Measurements from ENCODE around the gene PDLIM4.

The PDLIM4 gene

DNA sequence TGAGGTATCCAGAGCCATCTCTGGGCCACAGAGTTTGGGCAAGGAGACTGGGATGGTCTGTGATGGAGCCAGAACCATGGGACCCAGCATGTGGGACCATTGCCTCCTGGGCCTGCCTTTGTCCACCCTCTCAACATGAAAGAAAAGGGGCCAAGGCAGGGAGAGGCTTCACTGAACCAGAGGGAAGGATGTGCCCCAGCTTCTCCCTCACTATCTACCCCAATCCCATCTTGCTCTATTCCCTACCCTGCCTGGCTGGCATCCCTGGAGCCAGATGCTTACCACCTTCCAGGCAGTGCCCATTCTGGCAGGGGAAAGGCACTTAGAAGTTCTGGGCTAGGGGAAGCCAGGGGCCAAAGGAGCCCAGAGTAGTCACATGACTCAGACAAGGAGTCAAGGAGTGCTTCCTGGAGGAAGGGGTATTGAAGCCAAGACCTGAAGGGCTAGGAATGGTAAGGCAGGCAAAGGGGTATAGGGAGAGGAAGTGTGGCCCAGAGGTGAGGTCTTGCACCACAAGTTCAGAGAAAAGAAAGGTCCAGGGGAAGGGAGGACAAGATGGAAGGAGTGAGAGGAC is 9.8 kb downstream of the PDLIM4 start:
- DNase-seq (ENCODE audit: low read depth in 2 of 2): no peak

DNA sequence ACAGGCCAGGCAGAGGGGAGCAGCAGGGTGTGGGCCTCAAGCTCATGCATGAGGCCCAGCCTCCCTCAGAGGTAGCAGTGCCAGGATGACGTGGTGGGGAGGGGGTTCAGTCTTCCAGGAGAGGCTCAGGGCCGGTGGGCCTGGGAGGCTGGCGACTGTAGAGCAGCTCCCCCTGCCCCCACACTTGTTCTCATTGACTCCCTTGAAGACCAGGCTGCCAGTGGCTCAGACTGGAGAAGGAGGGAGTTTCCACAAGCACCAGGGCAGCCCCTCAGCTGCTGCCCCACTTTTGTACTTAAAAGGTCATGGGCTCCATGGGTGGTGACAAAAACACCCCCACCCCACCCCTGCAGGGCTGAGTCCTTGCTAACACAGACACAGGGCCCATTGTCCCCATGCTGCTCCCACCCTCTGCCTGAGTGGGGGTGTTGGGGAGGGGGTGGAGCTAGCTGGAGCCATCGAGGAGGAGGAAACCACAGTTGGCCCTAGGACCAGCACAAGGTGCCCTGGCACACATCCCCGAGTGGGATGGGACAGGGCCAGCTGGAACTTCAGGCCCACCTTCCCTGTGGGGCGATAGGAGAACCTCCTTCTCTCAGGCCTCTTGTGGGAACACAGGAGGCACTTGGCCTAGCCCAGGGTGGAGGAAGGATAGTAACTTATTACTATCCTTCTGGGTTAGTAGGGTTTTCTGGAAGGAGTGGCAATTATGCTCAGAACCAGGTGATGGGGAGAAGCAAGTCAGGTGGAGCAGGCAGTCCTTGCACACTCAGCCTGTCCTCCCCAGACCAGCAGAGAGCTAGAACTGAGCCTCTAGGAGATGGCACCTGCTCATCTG is 10.7 kb downstream of the PDLIM4 start:
- DNase-seq (ENCODE audit: low read depth in 2 of 2): no peak

DNA sequence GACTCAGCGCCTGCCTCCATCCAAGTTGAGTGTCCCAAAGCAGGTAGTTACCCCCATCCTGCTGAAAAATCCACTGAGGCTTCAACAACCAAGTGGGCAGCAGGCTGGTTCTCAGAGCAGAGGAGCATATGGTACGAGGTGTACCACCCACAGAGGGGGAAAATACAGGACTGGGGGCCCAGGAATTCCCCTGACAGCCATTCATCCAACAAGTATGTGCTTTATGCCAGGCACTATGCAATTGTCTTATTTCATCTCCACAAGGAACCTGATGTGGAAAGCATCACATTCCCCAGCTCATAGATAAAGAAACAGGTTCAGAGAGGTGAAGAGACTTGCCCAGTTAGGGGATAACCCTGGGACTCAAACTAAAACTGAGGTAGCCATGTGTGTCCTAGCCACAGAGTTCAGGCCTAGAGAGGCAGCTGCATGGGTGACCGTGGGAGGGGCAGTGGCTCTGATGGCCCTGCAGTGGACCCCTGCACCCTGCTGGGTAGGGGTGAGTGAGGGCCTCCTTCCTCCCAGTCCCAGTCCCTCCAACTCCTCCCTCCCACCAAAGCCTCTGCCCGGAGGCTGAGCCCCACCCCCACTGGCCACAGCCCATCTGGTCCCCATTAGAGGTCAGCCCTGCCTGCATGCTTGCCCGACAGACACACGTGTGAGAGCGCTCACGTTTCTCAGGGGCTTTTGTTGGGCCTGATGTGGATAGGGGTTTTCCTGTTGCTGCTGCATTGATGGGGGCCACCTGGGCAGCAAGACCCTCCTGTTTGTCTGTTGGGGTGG is 11.5 kb downstream of the PDLIM4 start:
- DNase-seq (ENCODE audit: low read depth in 2 of 2): no peak

DNA sequence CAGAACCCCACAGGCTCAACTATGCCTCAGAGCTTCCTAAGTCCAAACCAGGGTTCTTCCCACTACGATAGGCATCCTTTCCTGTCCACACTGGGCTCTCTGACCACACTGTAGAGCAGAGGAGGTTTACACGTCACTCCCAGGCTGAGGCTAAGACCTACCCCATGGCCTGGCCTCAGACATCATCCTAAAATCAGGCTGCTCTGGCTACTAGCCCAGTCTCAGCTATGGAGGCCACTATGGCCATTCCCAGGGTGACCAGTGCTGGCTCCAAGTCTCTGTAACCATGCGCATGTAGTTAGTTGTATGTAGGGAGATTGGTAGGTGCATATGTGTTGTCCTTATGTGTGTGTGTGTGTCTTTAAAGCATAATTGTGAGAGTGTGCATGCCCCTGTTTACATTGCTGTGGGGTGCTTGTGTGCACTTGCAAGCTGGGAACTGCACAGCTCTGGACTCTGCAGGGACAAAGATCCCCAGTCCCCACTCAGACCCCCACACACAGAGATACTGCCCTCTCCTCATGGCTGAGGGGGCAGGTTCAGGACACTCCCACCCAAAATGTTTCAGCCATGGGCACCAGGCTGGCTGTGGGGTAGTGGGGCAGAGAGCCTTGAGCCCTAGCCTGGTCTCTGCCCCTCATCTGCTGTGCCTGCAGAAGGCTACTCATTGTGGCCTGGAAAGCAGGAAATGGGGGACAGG is 12.3 kb downstream of the PDLIM4 start:
- no peak for DNase-seq (ENCODE audit: low read depth in 2 of 2)

DNA sequence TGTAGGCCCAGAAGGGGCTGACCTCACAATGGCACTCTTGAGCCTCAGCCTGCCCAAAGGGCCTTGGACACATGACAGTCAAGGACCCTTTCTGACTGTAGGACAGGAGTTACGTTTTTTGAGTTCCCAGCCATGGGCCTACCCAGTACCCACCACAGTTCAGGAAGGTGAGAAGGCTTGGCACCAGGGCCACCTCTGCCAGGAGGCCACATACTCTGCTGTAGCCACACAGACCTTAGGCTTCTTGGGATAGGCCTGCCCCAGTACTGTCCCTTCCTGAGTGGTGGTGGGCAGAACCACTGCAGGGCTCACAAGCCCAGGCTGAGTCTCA is 12.8 kb downstream of the PDLIM4 start:
- no peak for DNase-seq (ENCODE audit: low read depth in 2 of 2)

DNA sequence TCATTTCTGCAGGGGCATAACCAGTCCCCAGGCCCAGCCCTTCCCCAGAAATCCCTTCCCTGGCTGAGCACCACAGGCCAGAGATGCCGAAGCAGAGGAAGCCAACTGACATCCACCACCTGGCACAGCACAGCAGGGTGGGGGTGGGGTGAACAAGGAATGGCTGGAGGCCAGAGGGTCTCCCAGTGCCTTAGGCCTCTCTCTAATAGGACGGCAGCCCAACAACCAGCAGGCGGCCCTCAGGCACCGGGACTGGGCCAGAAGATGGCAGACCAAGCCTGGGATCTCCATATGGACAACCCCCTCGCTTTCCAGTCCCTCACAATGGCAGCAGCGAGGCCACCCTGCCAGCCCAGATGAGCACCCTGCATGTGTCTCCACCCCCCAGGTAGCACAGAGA is 13.2 kb downstream of the PDLIM4 start:
- no peak for DNase-seq (ENCODE audit: low read depth in 2 of 2)

DNA sequence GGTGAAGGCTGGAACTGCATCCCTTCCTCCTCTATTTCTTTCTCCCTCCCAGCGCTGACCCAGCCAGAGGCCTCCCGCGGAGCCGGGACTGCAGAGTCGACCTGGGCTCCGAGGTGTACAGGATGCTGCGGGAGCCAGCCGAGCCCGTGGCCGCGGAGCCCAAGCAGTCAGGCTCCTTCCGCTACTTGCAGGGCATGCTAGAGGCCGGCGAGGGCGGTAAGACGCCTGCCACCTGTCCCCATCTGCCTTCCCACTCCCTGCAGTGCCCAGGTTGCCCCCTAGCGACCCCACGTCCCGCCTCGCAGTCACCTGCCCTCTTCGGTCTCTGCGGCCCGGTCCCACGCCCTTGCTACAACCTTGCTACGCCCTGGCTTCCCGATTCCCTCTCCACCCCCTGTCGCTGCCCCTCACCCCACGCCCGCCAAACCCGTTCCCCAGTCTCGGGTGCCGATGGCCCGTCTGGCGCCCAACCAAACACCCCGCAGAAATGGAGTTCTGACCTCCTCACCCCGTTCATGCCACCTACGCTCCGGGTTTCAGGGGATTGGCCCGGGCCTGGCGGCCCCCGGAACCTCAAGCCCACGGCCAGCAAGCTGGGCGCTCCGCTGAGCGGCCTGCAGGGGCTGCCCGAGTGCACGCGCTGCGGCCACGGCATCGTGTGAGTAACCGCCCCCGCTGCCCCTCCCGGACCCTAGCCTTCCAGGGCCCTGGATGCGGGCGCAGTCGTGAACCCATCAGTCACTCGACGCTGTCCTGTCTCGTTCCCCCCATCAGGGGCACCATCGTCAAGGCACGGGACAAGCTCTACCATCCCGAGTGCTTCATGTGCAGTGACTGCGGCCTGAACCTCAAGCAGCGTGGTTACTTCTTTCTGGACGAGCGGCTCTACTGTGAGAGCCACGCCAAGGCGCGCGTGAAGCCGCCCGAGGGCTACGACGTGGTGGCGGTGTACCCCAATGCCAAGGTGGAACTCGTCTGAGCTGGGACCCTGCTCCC is 14.1 kb downstream of the PDLIM4 start:
- no peak for DNase-seq (ENCODE audit: low read depth in 2 of 2)

DNA sequence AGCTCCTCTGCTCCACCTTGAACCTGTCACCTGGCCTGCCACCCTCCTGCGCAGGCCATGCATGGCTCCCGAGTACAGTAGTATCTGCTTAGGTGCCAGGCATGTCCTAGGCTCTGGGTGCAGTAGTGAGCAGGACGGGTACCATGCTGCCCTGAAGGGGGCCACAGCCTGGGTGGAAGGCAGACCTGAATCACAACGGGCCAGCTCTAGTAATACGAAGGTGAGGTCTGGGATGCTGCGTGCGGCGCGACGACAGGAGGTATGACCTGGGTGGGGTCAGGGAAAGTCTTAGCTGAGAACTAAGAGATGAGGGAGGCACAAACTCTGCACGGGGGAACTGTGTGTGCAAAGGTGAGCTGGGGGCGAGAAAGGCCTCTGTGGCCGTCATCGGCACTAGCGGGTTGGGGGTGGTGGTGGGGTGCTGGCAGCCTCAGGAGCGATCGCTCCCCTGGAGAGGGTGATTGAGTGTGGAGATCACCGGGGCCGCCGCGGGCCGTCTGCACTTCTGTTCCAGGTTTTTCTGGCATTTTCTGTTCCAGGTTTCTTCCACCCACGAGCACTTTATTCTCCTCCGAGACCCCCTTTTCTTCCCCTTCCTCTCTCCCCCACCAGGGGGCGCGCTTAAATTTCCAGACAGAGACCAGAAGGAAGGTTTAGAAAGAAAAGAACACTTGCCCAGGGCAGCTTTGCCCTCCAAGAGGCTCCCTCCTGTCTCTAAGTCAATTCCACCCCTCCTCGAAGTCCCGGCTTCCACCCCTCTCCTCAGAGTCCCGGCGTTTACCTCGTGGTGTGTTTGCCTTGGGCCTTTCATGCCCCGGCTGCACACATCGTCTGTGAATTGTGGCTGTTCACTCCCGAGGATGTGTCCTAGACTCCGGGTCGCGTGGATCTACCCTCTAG is 15.1 kb downstream of the PDLIM4 start:
- DNase-seq (ENCODE audit: low read depth in 2 of 2): peak; percentile 28 to 57

DNA sequence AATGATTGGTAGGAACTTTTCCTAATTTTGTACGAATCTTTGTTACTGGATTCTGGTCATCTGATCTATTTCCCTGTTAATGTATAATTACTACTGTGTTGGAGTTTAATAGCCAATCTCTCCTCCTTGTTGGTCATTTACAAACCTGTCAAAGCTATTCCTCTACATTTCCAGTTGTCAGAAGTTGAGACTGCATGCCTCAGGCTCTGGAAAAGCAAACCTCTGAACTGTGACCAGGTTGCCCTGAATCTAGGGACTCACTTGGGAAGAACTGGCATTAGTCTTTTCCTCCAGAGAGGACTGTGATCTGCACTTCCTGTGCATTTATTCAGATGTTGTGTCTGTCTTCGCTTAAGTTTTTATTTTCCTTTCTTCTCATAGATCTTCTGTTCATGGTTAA is 16.1 kb downstream of the PDLIM4 start:
- no peak for DNase-seq (ENCODE audit: low read depth in 2 of 2)

DNA sequence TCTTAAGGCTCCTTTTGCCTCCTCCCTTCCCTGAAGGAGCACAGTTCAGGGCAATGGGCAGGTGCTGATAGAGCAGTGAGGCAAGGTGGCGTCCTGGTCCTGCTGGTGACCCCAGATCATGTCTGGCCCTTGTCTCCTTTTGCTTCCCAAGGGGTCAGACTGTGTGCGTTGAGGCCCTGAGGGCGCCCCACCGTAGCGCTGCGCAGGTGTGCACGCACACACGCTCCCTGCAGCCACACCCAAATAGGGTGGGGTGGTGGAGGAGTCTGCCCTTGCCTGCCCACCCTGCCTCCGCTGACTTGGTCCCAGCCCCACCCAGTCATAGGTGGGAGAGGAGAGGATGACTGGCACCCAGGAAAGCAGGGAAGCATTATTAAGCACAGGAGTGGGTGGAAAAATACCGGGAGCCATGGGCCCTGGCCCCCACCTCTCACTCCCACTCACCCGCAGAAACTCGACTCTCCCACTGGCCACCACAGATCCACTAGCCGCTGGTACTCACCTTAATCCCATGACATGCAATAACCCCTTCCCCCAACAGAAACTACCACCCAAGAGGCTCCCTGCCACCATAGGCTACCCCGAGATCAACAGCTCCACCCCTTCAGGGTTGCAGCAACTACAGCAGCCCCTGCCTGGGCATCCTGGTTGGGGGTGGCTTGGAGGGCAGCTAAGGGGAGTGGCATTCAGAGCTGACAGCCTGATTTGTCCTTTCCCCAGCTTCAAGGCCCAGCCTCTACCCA is 16.7 kb downstream of the PDLIM4 start:
- no peak for DNase-seq (ENCODE audit: low read depth in 2 of 2)

DNA sequence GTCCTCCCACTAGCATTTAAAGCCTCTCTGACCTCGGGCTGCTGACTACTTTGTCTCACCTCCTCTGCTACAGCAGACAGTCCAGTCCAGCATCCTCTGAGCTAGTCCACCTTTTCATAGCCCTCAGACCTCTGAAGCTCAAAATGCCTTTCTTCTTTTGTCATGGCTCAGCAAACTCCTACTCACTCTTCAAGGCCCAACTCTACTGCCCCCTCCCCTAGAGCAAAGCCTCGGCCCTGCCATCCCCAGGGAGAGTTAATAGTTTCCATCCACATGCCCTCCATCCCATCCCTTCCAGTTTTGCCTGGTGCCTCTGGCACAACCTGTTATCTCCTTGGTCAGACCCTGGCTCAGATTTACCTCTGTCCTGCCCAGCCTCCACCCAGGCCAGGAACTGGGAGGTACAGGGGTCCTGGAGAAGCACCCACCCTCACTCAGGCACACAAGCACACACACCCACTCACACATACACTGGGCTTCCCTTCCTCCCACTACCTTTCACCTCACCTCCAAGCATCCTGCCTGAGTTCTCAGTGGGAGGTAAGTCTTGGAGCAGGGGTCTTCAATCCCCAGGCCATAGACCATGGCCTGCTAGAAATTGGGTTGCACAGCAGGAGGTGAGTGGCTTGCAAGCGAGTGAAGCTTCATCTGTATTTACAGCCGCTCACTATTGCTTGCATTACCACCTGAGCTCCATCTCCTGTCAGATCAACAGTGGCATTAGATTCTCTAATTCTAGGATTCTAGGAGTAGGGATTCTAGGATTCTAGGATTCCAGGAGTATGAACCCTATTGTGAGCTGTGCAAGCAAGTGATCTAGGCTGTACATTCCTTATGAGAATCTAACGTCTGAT is 18.1 kb downstream of the PDLIM4 start:
- DNase-seq (ENCODE audit: low read depth in 2 of 2): no peak

DNA sequence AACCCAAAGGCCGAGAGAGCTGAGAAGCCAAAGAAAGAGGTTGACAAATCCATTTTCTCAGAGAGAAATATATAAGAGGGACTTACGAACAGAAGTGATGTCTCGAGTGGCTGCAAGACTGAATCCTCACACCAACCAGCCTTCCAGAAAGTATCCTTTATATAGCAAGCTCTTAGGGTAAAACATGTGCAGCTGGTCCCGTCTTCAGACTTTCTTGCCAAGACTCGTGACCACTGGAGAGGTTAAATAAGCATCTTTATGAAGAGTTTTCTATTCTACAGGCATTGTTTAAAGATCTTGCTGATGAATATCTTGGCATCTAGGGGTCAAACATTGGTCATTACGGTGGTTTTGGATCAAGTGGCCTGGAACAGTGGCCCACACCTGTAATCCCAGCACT is 19.8 kb downstream of the PDLIM4 start:
- DNase-seq (ENCODE audit: low read depth in 2 of 2): no peak

DNA sequence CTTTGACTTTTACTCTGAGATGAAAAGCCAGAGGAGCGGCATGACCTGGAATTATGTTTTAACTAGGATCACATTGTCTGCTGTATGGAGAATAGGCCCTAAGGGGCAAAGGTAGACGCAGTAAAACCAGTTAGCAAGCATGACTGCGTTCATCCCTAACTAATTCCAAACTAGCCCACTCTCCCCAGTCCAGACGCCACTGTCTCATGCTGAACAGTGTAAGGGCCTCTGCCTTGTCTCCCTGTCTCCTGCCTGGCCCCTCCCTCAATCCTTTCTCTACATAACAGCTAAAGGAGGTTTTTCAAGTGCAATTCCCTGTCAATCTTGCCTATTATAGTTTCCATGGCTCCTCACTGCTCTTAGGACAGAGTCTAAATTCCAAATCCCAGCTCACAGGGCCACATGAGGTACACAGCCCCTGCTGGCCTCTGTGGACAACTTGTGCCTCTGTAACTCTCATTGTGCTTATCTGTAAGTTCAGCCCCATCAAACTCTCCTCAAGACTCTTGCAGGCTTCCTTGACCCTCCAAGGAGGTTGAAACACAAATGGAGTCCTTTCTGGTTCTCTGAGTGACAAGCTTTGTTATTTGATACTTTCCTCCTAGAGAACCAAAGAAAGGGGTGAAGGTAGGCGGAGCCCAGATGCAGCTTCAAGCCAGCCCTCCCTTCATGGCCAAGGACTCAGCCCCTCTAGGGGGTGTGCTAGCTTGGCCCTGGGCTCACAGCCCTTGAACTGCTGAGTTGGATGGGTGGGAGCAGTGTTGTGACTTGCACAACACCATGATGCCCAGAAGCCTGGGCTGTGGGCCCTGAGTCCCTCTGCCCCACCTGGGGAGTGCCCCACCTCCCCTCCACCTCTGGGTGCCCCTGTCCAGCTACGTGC is 20.7 kb downstream of the PDLIM4 start:
- DNase-seq (ENCODE audit: low read depth in 2 of 2): no peak

DNA sequence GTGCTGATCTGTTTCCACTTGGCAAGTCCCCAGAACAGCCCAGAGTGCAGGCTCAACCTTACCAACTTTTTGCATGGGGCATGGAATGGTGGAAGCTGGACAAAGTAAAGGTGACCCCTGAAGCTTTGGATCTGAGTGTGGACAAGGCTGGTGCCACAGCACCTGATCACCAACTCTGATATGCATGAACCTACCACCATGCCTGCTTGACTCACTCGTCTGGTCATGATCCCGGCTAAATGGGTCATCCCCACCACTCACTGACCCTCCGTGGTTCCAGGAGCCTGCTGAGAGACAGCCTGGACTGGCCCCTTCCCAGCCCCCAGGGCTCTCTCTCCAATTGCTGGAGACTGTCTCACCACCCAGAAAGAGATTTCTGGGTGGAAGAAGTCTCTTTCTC is 22.3 kb downstream of the PDLIM4 start:
- DNase-seq (ENCODE audit: low read depth in 2 of 2): no peak

DNA sequence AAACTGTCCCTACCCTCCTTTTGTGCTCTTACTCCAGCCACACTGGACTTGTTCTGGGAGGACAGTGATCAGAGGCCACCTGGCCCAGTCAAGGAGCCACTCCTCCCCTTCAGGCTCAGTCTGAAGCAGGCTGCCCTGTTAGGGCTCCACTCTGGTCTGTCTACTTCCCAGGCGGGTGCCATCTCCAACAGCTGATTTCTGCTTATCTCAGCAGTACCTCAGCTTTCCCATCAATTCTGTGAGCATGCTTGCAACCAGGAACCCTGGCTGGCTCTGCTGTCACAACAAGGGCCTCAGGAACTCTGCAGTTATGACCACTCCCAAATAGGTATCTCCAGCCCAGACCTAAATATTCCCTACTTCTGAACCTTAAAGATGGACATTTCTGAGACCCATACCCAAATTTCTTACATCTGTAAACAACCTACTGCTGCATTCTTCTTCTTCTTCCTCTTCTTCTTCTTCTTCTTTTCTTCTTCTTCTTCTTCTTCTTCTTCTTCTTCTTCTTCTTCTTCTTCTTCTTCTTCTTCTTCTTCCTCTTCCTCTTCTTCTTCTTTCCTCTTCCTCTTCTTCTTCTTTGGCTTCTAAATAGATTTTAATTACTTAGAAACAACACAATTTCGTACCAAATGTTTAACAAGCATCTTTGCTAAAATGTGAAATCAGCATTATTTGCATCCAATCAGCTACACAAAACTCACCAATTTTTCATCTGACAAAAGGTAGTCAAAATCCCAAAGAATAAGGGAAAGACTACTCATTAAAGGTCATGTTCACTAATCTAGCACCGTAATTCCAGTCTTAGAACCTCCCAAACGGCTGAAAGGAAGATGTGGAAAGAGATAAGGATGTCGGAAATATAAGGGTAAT is 23.1 kb downstream of the PDLIM4 start:
- DNase-seq (ENCODE audit: low read depth in 2 of 2): no peak

DNA sequence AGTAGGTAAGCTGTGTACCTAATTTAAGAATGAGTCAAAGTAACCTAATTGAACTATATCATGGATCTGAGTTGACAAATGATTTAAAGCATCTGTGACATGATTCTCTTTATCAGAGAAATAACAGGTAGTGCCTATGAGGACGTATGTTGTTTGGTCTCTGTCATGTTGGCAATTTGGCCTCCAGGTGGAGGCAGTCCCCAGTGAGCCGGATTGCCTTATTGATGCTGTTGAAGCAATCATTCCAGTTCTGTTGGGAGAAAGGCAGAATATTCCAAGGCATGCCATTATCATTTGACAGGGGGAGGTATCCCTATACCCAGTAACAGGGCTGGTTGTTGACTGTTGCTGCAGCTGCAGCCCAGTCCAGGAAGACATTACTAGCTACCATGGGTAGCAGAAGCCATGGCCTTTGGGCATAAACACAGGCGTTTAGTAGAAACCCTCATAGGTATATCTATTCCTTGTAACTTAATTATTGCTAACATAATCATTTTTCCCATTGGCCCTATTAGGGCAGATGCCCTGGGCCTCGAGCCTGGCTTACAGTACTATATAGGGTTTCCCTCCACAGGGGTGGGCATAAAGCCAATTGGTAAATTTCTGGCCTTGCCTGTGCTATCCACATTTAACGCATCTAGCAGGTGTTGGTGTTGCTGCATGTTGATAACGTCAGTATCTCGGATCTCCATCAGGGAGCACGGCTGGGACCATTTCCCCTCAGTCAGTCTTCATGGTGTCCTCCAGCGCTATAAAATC is 24.5 kb downstream of the PDLIM4 start:
- no peak for DNase-seq (ENCODE audit: low read depth in 2 of 2)

Data from stimulated activated CD8-positive, alpha-beta memory T cell treated with anti-CD3 and anti-CD28 coated beads, Interleukin-7, amount 100 ng/mL, for 1 hour (primary cell).